Ishikawa (cell line): ENCODE results near the gene OR51B4.

ENCODE experiments used
- CREB1 ChIP-seq: IDR thresholded peaks from 2 replicates; pipeline ENCODE4 v1.6.1; 2012; ENCODE audit warnings: low read depth
- FOXM1 ChIP-seq: IDR thresholded peaks from 2 replicates; pipeline ENCODE4 v1.6.1; 2012; ENCODE audit warnings: low read depth, borderline replicate concordance
- TCF12 ChIP-seq: IDR thresholded peaks from 2 replicates; pipeline ENCODE4 v1.6.1; 2012; ENCODE audit warnings: low read depth

- TF ChIP-seq CREB1 (no peak), TCF12 (no peak), FOXM1 (no peak)
These were observed 38.1 kb upstream of the OR51B4 start for GRCh38 chr11:5339771-5340322.
